ENCODE results near the gene RNFT2.

RNFT2 gene

GRCh38 chr12:116894913-116895312 lies 156.8 kb downstream of the RNFT2 start:
- H3K9me3 Mint-ChIP-seq = no peaks in the 10 kb centered on the region
- H3K4me3 Mint-ChIP-seq = no peak overlapping the region
- H3K27ac Mint-ChIP-seq = no peak overlapping the region
- H3K36me3 Mint-ChIP-seq = no peaks in the 10 kb centered on the region
- H3K4me1 Mint-ChIP-seq = no peaks in the 10 kb centered on the region
- no peak for ATAC-seq
- H3K27me3 Mint-ChIP-seq = peaks cover 22% of the 10 kb centered on the region

GRCh38 chr12:116896411-116896924 lies 158.4 kb downstream of the RNFT2 start:
- H3K4me1 Mint-ChIP-seq = no peaks in the 10 kb centered on the region
- ATAC-seq = no peak
- no peak overlapping the region for H3K4me3 Mint-ChIP-seq
- H3K27ac Mint-ChIP-seq = no peak overlapping the region
- H3K27me3 Mint-ChIP-seq = peaks cover 35% of the 10 kb centered on the region
- no peaks in the 10 kb centered on the region for H3K36me3 Mint-ChIP-seq
- no peaks in the 10 kb centered on the region for H3K9me3 Mint-ChIP-seq

- ATAC-seq = no peak
- Mint-ChIP-seq H3K4me1 (no peaks in the 10 kb centered on the region), H3K36me3 (no peaks in the 10 kb centered on the region), H3K4me3 (no peak overlapping the region), H3K9me3 (peaks cover 3% of the 10 kb centered on the region), H3K27me3 (peaks cover 45% of the 10 kb centered on the region), H3K27ac (no peak overlapping the region)
Observed at GRCh38 chr12:116897476-116897875, 159.4 kb downstream of the RNFT2 start.

- Mint-ChIP-seq H3K4me3 (no peak overlapping the region), H3K27ac (no peak overlapping the region), H3K4me1 (no peaks in the 10 kb centered on the region), H3K36me3 (no peaks in the 10 kb centered on the region), H3K27me3 (peaks cover 55% of the 10 kb centered on the region), H3K9me3 (peaks cover 3% of the 10 kb centered on the region)
- ATAC-seq = no peak
Observed at GRCh38 chr12:116898669-116899068, 160.6 kb downstream of the RNFT2 start.

GRCh38 chr12:116901612-116902011 lies 163.5 kb downstream of the RNFT2 start:
- H3K4me1 Mint-ChIP-seq = no peaks in the 10 kb centered on the region
- no peak overlapping the region for H3K27ac Mint-ChIP-seq
- H3K9me3 Mint-ChIP-seq = peaks cover 3% of the 10 kb centered on the region
- H3K27me3 Mint-ChIP-seq = peaks cover 58% of the 10 kb centered on the region
- H3K36me3 Mint-ChIP-seq = no peaks in the 10 kb centered on the region
- no peak overlapping the region for H3K4me3 Mint-ChIP-seq
- no peak for ATAC-seq

Measured in stimulated activated memory B cell treated with anti-CD40 and anti-IgM and Interleukin-4, amounts not matched to agents 10 μg/mL and 1 μg/mL and 100 μg/mL, for 72 hours (primary cell).